ENCODE results near the gene ARL16.

ARL16 gene

GRCh38 chr17:81683584-81684441, at the start of gene ARL16, which contains the start of gene HGS:
ARL16 (minus strand) TSS chr17:81683797; CDS start chr17:81683753, 44 bp downstream.
HGS (plus strand) TSS chr17:81684011; CDS start chr17:81684067, 56 bp downstream.
- peak; percentile 94 for DNase-seq (ENCODE audit: low read depth)

GRCh38 chr17:81727324-81728031, 43.9 kb upstream of the ARL16 start:
- DNase-seq (ENCODE audit: low read depth) = no peak

GRCh38 chr17:81726004-81726403, 42.4 kb upstream of the ARL16 start:
- DNase-seq (ENCODE audit: low read depth) = no peak

GRCh38 chr17:81725439-81725838, 41.8 kb upstream of the ARL16 start:
- no peak for DNase-seq (ENCODE audit: low read depth)

- DNase-seq (ENCODE audit: low read depth) = no peak
Observed at GRCh38 chr17:81723651-81724209, 40.1 kb upstream of the ARL16 start.

- DNase-seq (ENCODE audit: low read depth) = no peak
Observed at GRCh38 chr17:81722184-81723120, 38.9 kb upstream of the ARL16 start.

- DNase-seq (ENCODE audit: low read depth) = no peak
Observed at GRCh38 chr17:81720267-81721071, 36.9 kb upstream of the ARL16 start.

- DNase-seq (ENCODE audit: low read depth) = no peak
Observed at GRCh38 chr17:81719410-81720266, 36.0 kb upstream of the ARL16 start.

- no peak for DNase-seq (ENCODE audit: low read depth)
Observed at GRCh38 chr17:81717766-81718089, 34.1 kb upstream of the ARL16 start.

- DNase-seq (ENCODE audit: low read depth) = no peak
Observed at GRCh38 chr17:81717049-81717765, 33.6 kb upstream of the ARL16 start.

GRCh38 chr17:81716674-81716996, 33.0 kb upstream of the ARL16 start:
- DNase-seq (ENCODE audit: low read depth) = no peak

- DNase-seq (ENCODE audit: low read depth) = no peak
Observed at GRCh38 chr17:81715872-81716673, 32.5 kb upstream of the ARL16 start.

- no peak for DNase-seq (ENCODE audit: low read depth)
Observed at GRCh38 chr17:81715107-81715871, 31.7 kb upstream of the ARL16 start.

GRCh38 chr17:81714412-81715106, 31.0 kb upstream of the ARL16 start:
- DNase-seq (ENCODE audit: low read depth) = no peak

- no peak for DNase-seq (ENCODE audit: low read depth)
Observed at GRCh38 chr17:81713556-81714411, 30.2 kb upstream of the ARL16 start.

- no peak for DNase-seq (ENCODE audit: low read depth)
Observed at GRCh38 chr17:81713004-81713555, 29.5 kb upstream of the ARL16 start.
